MM.1S (cell line): ENCODE data around the gene CCL17.
"Not testable (repeated sequence)": the region's sequence is repeated elsewhere in the genome, so short reads cannot be mapped to it uniquely, and the experiment has no call there.

Experiments
- DNase-seq: peaks from one replicate; pipeline ENCODE4 v3.0.0-alpha.2; 2015
- H2AFZ ChIP-seq: fragments of 300-600 bp; sonication (generic); 2 replicates; pipeline ENCODE4 v1.6.0; 2016; ENCODE audit warnings: antibody characterized with exemption, low read length
- H3F3A ChIP-seq: fragments of 300-600 bp; sonication (generic); 2 replicates; pipeline ENCODE4 v1.6.1; 2016; ENCODE audit warnings: mild to moderate bottlenecking, antibody characterized with exemption, low read length, moderate library complexity, mixed read lengths; ENCODE audit not compliant: insufficient read depth
- H3K27ac ChIP-seq: fragments of 300-600 bp; sonication (generic); 2 replicates; pipeline ENCODE4 v1.5.1; 2016; ENCODE audit warnings: mild to moderate bottlenecking, low read length
- H3K27me3 ChIP-seq: fragments of 300-600 bp; sonication (generic); replicated peaks from 2 replicates; pipeline ENCODE4 v1.6.0; 2016; ENCODE audit warnings: low read length; ENCODE audit not compliant: insufficient read depth
- H3K36me3 ChIP-seq: fragments of 300-600 bp; sonication (generic); replicated peaks from 2 replicates; pipeline ENCODE4 v1.6.1; 2016; ENCODE audit warnings: mild to moderate bottlenecking, low read length, mixed read lengths; ENCODE audit not compliant: insufficient read depth
- H3K4me1 ChIP-seq: fragments of 300-600 bp; sonication (generic); 2 replicates; pipeline ENCODE4 v1.6.1; 2016; ENCODE audit warnings: low read length, mixed read lengths
- H3K4me2 ChIP-seq: fragments of 300-600 bp; sonication (generic); 2 replicates; pipeline ENCODE4 v1.6.0; 2016; ENCODE audit warnings: low read depth, low read length
- H3K4me3 ChIP-seq: fragments of 300-600 bp; sonication (generic); 2 replicates; pipeline ENCODE4 v1.5.1; 2016; ENCODE audit warnings: low read length, mixed read lengths
- H3K79me2 ChIP-seq: fragments of 300-600 bp; sonication (generic); 2 replicates; pipeline ENCODE4 v1.6.1; 2016; ENCODE audit warnings: mixed run types, low read length, mixed read lengths
- H3K9ac ChIP-seq: fragments of 300-600 bp; sonication (generic); 2 replicates; pipeline ENCODE4 v1.6.1; 2016; ENCODE audit warnings: low read length, mixed read lengths
- H3K9me2 ChIP-seq: fragments of 300-600 bp; sonication (generic); replicated peaks from 2 replicates; pipeline ENCODE4 v1.6.1; 2016; ENCODE audit warnings: mild to moderate bottlenecking, low read length, mixed read lengths; ENCODE audit not compliant: insufficient read depth
- H3K9me3 ChIP-seq: fragments of 300-600 bp; sonication (generic); replicated peaks from 2 replicates; pipeline ENCODE4 v1.6.1; 2016; ENCODE audit warnings: mild to moderate bottlenecking, low read length, mixed read lengths; ENCODE audit not compliant: insufficient read depth
- H4K20me1 ChIP-seq: fragments of 300-600 bp; sonication (generic); 2 replicates; pipeline ENCODE4 v1.6.1; 2016; ENCODE audit warnings: mild to moderate bottlenecking, low read length, moderate library complexity, mixed read lengths; ENCODE audit not compliant: insufficient read depth
- CTCF ChIP-seq: fragments of 300-600 bp; sonication (generic); IDR thresholded peaks from 2 replicates; pipeline ENCODE4 v1.5.1; 2016; ENCODE audit warnings: antibody characterized with exemption, low read length, mixed read lengths
- EZH2 ChIP-seq: fragments of 300-600 bp; sonication (generic); optimal IDR thresholded peaks from 2 replicates; pipeline ENCODE3; 2017; ENCODE audit warnings: low read depth, mild to moderate bottlenecking, antibody characterized with exemption, low read length, mixed read lengths
- EZH2phosphoT487 ChIP-seq: fragments of 300-600 bp; sonication (generic); IDR thresholded peaks from 2 replicates; pipeline ENCODE4 v1.6.1; 2018; ENCODE audit warnings: antibody characterized with exemption, low read length

The CCL17 gene

DNA sequence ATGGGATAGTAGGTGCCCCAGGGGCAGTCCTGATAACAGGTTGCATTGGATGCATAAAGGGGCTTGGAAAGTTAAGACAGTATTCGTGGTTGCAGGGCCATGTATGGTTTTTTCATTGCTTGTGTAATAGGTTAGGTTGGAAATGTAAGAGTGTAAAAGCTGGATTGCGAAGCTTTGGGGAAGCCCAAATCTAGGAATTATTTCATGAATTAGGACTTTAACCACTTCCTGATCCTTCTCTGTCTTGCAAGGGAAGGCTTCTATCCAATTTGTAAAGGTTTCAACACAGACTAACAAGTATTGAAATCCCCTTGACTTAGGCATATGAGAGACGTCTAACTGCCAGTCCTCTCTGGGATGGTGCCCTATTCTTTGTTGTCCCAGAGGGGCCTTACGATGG, 7.8 kb upstream of the CCL17 start:
- H3K79me2 ChIP-seq: no peaks in the 10 kb centered on the region
- H2AFZ ChIP-seq: no peak overlapping the region
- H3K4me3 ChIP-seq: no peak overlapping the region
- no peak for DNase-seq
- H3K27me3 ChIP-seq: no peaks in the 10 kb centered on the region
- no peaks in the 10 kb centered on the region for H3K9me2 ChIP-seq
- no peaks in the 10 kb centered on the region for H4K20me1 ChIP-seq
- H3F3A ChIP-seq: no peaks in the 10 kb centered on the region
- no peaks in the 10 kb centered on the region for H3K4me1 ChIP-seq
- no peak overlapping the region for H3K9ac ChIP-seq
- H3K27ac ChIP-seq: no peak overlapping the region
- no peaks in the 10 kb centered on the region for H3K9me3 ChIP-seq
- H3K36me3 ChIP-seq: no peaks in the 10 kb centered on the region
- no peak overlapping the region for H3K4me2 ChIP-seq
- TF ChIP-seq EZH2phosphoT487 (no peak), CTCF (no peak), EZH2 (no peak)

DNA sequence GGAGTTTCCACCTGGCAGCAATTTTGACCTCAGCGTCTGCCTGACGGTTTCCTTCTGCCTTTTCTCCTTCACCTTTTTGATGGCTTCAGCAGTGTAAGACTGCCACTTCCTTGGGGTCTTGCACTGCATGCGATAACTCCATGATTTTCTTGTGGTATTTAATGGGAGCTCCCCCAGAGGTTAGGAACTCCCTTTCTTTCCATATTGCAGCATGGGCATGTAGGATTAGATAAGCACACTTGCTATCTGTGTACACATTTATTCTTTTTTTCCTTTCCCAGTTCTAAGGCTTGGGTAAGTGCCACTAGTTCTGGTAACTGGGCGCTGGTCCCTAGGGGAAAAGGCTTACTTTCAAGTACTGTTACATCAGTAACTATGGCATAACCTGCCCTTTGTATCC, 7.1 kb upstream of the CCL17 start:
- not testable (repeated sequence) for H3K9me2 ChIP-seq, H3K27me3 ChIP-seq, H3F3A ChIP-seq, H3K4me3 ChIP-seq, DNase-seq, H3K9me3 ChIP-seq, H4K20me1 ChIP-seq, H3K79me2 ChIP-seq, H3K4me2 ChIP-seq, H2AFZ ChIP-seq, H3K9ac ChIP-seq, H3K27ac ChIP-seq, H3K4me1 ChIP-seq, H3K36me3 ChIP-seq

- no peaks in the 10 kb centered on the region for H3K9me3 ChIP-seq
- H3K9me2 ChIP-seq: no peaks in the 10 kb centered on the region
- no peak overlapping the region for H3K27ac ChIP-seq
- TF ChIP-seq EZH2phosphoT487 (no peak), CTCF (no peak), EZH2 (no peak)
- H3K4me2 ChIP-seq: no peak overlapping the region
- DNase-seq: no peak
- H4K20me1 ChIP-seq: no peaks in the 10 kb centered on the region
- H3K27me3 ChIP-seq: peaks cover 16% of the 10 kb centered on the region; the same call in 1 of the 2 replicates
- no peaks in the 10 kb centered on the region for H3K36me3 ChIP-seq
- no peak overlapping the region for H2AFZ ChIP-seq
- no peak overlapping the region for H3K9ac ChIP-seq
- no peaks in the 10 kb centered on the region for H3F3A ChIP-seq
- no peak overlapping the region for H3K4me3 ChIP-seq
- H3K4me1 ChIP-seq: no peaks in the 10 kb centered on the region
- no peaks in the 10 kb centered on the region for H3K79me2 ChIP-seq
Observed at GRCh38 chr16:57401943-57402640, 2.5 kb upstream of the CCL17 start.

- H3K4me2 ChIP-seq: no peak overlapping the region
- DNase-seq: no peak
- H3K4me1 ChIP-seq: no peaks in the 10 kb centered on the region
- no peak overlapping the region for H3K27ac ChIP-seq
- TF ChIP-seq EZH2phosphoT487: no peak
- no peak for TF ChIP-seq CTCF
- TF ChIP-seq EZH2: no peak
- no peaks in the 10 kb centered on the region for H4K20me1 ChIP-seq
- no peak overlapping the region for H3K9ac ChIP-seq
- no peaks in the 10 kb centered on the region for H3K79me2 ChIP-seq
- H3K4me3 ChIP-seq: no peak overlapping the region
- H2AFZ ChIP-seq: no peak overlapping the region
- no peaks in the 10 kb centered on the region for H3K36me3 ChIP-seq
- H3K9me2 ChIP-seq: no peaks in the 10 kb centered on the region
- no peaks in the 10 kb centered on the region for H3F3A ChIP-seq
- peaks cover 16% of the 10 kb centered on the region; the same call in 1 of the 2 replicates for H3K27me3 ChIP-seq
- no peaks in the 10 kb centered on the region for H3K9me3 ChIP-seq
Observed at GRCh38 chr16:57405097-57405496, 530 bp downstream of the CCL17 start.
